ENCODE measurements around the gene GFI1B.

- TF ChIP-seq CTCF (IDR thresholded peaks at IDR 0.05): no peak
- no peak for TF ChIP-seq POLR2A (IDR thresholded peaks at IDR 0.05)
Measured at GRCh38 chr9:132970324-132971062, 8.0 kb upstream of the GFI1B start.
